ENCODE results near the gene FEN1.

FEN1 gene

GRCh38 chr11:61814958-61815789 lies 22.5 kb downstream of the FEN1 start:
- Mint-ChIP-seq H3K4me3 (peak overlapping the region; percentile 91), H3K36me3 (no peaks in the 10 kb centered on the region), H3K4me1 (peaks cover 16% of the 10 kb centered on the region), H3K27ac (no peak overlapping the region), H3K9me3 (no peaks in the 10 kb centered on the region), H3K27me3 (peaks cover 21% of the 10 kb centered on the region)

- peaks cover 21% of the 10 kb centered on the region for H3K27me3 Mint-ChIP-seq
- peaks cover 16% of the 10 kb centered on the region for H3K4me1 Mint-ChIP-seq
- H3K27ac Mint-ChIP-seq: peak overlapping the region; percentile 59
- H3K9me3 Mint-ChIP-seq: no peaks in the 10 kb centered on the region
- peak overlapping the region; percentile 91 for H3K4me3 Mint-ChIP-seq
- no peaks in the 10 kb centered on the region for H3K36me3 Mint-ChIP-seq
These were observed 23.4 kb downstream of the FEN1 start for GRCh38 chr11:61815790-61816735.

DNA sequence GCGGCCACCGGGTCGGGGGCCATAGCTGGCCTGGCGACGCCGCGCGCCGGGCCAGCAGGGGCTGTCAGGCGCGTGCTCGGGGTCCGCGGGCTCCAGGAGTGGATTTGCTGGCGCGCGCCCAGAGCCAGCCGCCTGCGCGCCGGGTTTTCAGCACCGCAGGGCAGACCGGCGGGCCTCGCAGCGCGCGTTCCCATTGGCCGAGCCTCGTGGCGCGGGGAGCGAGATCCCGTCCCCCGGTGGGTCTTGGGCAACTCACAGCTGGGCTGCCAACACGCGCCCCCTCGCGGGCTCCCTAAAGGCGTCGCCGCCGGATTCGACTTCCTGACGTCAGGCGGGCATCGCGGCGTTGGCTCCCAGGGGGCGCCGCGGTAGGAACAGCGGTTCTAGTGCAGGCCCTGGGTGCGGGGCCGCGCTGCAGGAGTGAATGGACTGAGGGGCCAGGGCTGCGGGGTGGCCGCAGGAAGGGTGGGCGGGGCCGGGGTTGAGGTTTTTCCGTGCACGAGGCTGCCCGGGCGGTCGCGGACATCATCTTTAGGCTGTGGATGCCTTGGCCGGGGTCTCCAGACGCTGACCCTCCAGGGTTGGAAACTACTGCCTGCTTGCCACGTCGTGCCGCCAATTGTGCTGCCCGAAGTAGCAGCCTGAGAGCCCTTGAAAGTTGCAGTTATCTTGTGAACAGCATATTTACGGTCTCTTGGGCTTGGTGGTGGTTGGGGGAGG lies 24.2 kb downstream of the FEN1 start, which contains the start of gene FADS1:
TSS of gene FADS1 (minus strand) at position 268 of the 720 bp plus-strand sequence. CDS start at position 194, 74 bp downstream.
- H3K27ac Mint-ChIP-seq: peak within 1 kb of the TSS; percentile 59
- H3K36me3 Mint-ChIP-seq: no peaks in the 10 kb centered on the region
- no peaks in the 10 kb centered on the region for H3K9me3 Mint-ChIP-seq
- peak within 1 kb of the TSS; percentile 91 for H3K4me3 Mint-ChIP-seq
- peaks cover 21% of the 10 kb centered on the region for H3K27me3 Mint-ChIP-seq
- H3K4me1 Mint-ChIP-seq: peaks cover 16% of the 10 kb centered on the region

DNA sequence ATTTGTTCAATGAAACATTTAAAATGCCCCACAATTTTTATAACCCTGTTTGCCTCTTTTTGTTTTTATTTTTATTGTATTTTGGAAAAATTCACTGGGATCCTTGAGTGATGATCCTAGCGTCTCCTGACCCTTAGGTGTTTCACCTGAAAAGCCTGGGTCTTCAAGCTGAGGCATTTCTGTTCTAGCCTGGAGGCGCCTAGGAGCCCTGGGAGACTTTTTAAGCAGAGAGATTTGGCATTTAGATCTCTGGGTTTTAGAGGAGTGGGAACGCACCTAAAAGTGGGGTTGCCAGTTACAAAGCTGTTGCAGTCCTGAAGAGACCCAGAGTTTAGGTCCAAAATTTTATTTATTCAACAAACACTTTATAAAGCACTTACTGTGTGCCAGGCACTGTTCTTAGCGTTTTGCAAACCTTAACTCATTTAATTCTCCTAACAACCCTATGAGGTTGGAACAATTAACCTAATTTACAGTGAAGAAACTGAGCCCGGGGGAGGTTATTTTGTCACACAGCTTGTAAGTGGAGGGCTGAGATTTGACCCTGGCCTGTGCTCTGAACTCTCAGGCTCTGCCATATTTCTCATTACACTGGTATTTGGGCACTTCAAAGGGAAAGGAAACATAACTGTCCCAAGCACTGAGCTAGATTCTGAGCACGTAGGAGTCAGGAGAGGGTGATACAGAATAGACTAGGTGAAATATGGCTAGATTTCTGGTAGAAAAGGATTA lies 24.9 kb downstream of the FEN1 start:
- H3K27ac Mint-ChIP-seq: no peak overlapping the region
- no peaks in the 10 kb centered on the region for H3K9me3 Mint-ChIP-seq
- peak overlapping the region; percentile 75 for H3K4me3 Mint-ChIP-seq
- H3K4me1 Mint-ChIP-seq: peaks cover 16% of the 10 kb centered on the region
- H3K27me3 Mint-ChIP-seq: peaks cover 20% of the 10 kb centered on the region
- no peaks in the 10 kb centered on the region for H3K36me3 Mint-ChIP-seq

GRCh38 chr11:61820174-61820573 lies 27.5 kb downstream of the FEN1 start:
- no peak overlapping the region for H3K4me3 Mint-ChIP-seq
- H3K27ac Mint-ChIP-seq: no peak overlapping the region
- no peaks in the 10 kb centered on the region for H3K9me3 Mint-ChIP-seq
- peaks cover 12% of the 10 kb centered on the region for H3K27me3 Mint-ChIP-seq
- peaks cover 10% of the 10 kb centered on the region for H3K4me1 Mint-ChIP-seq
- H3K36me3 Mint-ChIP-seq: no peaks in the 10 kb centered on the region

DNA sequence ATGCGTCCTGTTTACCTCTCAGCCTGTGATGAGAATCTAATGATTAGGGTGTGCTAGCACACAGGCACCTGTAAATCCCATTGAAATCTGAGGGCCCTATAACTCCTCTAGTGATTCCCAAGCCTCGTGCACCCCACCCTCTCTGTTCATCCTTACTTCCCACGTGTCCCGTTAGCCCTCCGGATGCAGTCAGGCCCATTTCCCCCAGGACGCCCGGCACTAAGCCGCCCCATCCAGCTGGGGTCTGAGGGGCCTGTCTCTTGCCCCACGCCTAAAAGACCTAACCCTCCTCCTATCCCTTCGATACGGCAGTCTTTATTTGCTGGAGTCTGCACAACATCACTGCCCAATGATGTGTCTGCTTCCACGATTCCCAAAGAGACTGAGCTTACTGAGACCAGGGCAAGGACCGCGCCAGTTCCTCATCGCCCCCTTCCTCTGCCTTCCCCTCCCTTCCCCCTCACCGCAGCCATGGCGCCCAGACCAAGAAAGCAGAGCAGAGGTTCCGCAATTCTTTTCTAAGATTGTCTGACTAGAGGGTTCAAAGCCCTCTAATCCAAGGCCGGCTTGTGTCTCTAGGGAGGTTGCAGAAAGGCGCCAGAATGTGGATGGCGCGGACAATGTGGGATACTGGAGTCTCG lies 34.3 kb downstream of the FEN1 start:
- Mint-ChIP-seq H3K9me3 (no peaks in the 10 kb centered on the region), H3K27me3 (peaks cover 19% of the 10 kb centered on the region), H3K4me1 (peaks cover 6% of the 10 kb centered on the region), H3K27ac (no peak overlapping the region), H3K4me3 (peak overlapping the region; percentile 83), H3K36me3 (no peaks in the 10 kb centered on the region)

GRCh38 chr11:61827571-61828378 lies 35.1 kb downstream of the FEN1 start, which contains the start of gene FADS2:
FADS2 (plus strand) TSS chr11:61828300; CDS start chr11:61828391, 91 bp downstream.
- peaks cover 6% of the 10 kb centered on the region for H3K4me1 Mint-ChIP-seq
- no peaks in the 10 kb centered on the region for H3K36me3 Mint-ChIP-seq
- no peak within 1 kb of the TSS for H3K27ac Mint-ChIP-seq
- H3K4me3 Mint-ChIP-seq: peak within 1 kb of the TSS; percentile 83
- H3K9me3 Mint-ChIP-seq: no peaks in the 10 kb centered on the region
- peaks cover 19% of the 10 kb centered on the region for H3K27me3 Mint-ChIP-seq

DNA sequence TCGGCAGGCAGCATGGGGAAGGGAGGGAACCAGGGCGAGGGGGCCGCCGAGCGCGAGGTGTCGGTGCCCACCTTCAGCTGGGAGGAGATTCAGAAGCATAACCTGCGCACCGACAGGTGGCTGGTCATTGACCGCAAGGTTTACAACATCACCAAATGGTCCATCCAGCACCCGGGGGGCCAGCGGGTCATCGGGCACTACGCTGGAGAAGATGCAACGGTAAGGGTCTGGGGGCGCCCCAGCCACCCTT lies 35.6 kb downstream of the FEN1 start:
- Mint-ChIP-seq H3K27me3 (peaks cover 19% of the 10 kb centered on the region), H3K4me3 (peak overlapping the region; percentile 83), H3K9me3 (no peaks in the 10 kb centered on the region), H3K4me1 (peaks cover 6% of the 10 kb centered on the region), H3K36me3 (no peaks in the 10 kb centered on the region), H3K27ac (no peak overlapping the region)

DNA sequence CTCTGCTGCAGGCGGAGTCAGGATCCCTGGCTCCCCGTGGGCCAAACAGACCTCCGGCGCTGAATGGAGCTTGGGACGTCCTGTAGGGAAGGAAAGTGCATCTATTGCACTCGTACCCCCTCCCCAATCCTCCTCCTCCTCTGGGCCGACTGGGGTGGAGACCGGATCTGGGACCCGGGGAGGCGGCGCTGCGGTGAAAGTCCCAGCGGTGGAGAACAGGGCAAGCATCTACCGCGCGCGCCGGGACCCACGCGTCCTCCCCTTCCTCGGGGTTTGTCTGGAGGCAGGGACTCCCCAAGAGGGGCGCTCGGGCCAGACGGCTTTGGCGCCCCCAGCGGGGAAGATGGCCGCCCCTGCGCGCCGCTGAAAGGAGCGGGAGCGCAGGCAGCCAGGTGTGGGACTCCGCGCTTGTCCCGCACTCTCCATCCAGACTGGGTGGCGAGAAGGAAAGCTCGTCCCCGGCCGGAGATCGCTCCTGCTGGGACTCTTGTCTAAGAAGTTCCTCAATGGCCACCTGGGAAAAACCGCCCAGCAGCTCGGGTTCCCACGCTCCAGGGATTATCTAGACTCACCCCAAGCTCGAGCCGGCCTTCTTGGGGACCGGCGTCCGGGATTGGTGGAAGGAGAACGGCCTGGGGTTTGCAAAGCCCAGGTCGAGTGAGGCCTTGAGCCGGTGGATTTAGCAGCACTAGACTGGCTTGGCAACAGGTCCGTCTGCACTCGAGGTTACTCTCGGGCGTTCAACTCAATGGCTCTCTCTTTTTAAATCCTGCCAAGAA lies 36.1 kb downstream of the FEN1 start:
- H3K4me1 Mint-ChIP-seq: peaks cover 11% of the 10 kb centered on the region
- peaks cover 19% of the 10 kb centered on the region for H3K27me3 Mint-ChIP-seq
- H3K9me3 Mint-ChIP-seq: no peaks in the 10 kb centered on the region
- peak overlapping the region; percentile 83 for H3K4me3 Mint-ChIP-seq
- no peaks in the 10 kb centered on the region for H3K36me3 Mint-ChIP-seq
- H3K27ac Mint-ChIP-seq: no peak overlapping the region

DNA sequence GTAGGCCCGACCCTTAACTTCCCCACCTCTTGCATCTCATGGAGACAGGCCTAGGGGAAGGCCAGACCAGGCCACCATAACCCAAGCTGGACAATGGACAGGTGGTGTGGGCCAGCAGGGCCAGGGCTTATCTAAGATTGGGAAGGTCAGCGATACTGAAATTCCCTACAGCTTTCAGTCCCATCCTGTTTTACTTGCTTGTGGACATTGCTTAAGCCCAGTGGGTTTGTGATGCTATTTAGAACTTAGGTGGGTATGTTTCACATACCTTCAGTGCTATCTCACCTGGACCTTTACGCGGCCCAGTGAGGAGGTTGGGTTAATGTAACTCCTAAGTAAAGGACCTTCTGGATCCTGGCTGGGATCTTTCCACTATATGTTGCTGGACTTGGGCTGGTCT lies 37.1 kb downstream of the FEN1 start:
- Mint-ChIP-seq H3K27ac (no peak overlapping the region), H3K27me3 (peaks cover 19% of the 10 kb centered on the region), H3K36me3 (no peaks in the 10 kb centered on the region), H3K9me3 (no peaks in the 10 kb centered on the region), H3K4me3 (no peak overlapping the region), H3K4me1 (peaks cover 21% of the 10 kb centered on the region)

- Mint-ChIP-seq H3K27ac (no peak overlapping the region), H3K4me3 (peak overlapping the region; percentile 8), H3K36me3 (no peaks in the 10 kb centered on the region)
These were observed 37.8 kb downstream of the FEN1 start for GRCh38 chr11:61830237-61831105.

GRCh38 chr11:61832207-61832606 lies 39.5 kb downstream of the FEN1 start:
- H3K27me3 Mint-ChIP-seq: peaks cover 14% of the 10 kb centered on the region
- H3K9me3 Mint-ChIP-seq: no peaks in the 10 kb centered on the region
- peaks cover 29% of the 10 kb centered on the region for H3K4me1 Mint-ChIP-seq
- no peaks in the 10 kb centered on the region for H3K36me3 Mint-ChIP-seq
- no peak overlapping the region for H3K27ac Mint-ChIP-seq
- no peak overlapping the region for H3K4me3 Mint-ChIP-seq

More at GRCh38 chr11:61830237-61831105, 37.8 kb downstream of the FEN1 start:
- Mint-ChIP-seq H3K4me1 (peaks cover 25% of the 10 kb centered on the region), H3K27me3 (peaks cover 19% of the 10 kb centered on the region), H3K9me3 (no peaks in the 10 kb centered on the region)

Measured in activated naive CD4-positive, alpha-beta T cell treated with anti-CD3 and anti-CD28 coated beads, Interleukin-2, amount 50 U/mL, for 24 hours (primary cell).